Dedifferentiated amniotic fluid mesenchymal stem cell (primary cell): ENCODE measurements around the gene OS9.

Experiments
- DNase-seq: peaks from one replicate; pipeline ENCODE4 v3.0.0-alpha.2; 2016; ENCODE audit errors: extremely low spot score

Gene OS9

GRCh38 chr12:57753756-57754337 is 59.9 kb downstream of the OS9 start:
- no peak for DNase-seq

GRCh38 chr12:57754411-57755193 is 60.7 kb downstream of the OS9 start, which contains the start of gene MARCHF9:
TSS of gene MARCHF9 (plus strand) at chr12:57755103. CDS start at chr12:57755529, 426 bp downstream.
- DNase-seq: no peak

- DNase-seq: no peak
Measured at GRCh38 chr12:57755194-57755453, 61.2 kb downstream of the OS9 start.

- no peak for DNase-seq
Measured at GRCh38 chr12:57755454-57756372, 61.8 kb downstream of the OS9 start.

GRCh38 chr12:57756406-57757341 is 62.7 kb downstream of the OS9 start:
- DNase-seq: no peak

- DNase-seq: no peak
Measured at GRCh38 chr12:57757771-57758170, 63.8 kb downstream of the OS9 start.

- no peak for DNase-seq
Measured at GRCh38 chr12:57758552-57759359, 64.8 kb downstream of the OS9 start.

GRCh38 chr12:57759360-57759980 is 65.5 kb downstream of the OS9 start:
- DNase-seq: no peak

- DNase-seq: no peak
Measured at GRCh38 chr12:57760347-57760982, 66.5 kb downstream of the OS9 start.

GRCh38 chr12:57761391-57761998 is 67.6 kb downstream of the OS9 start:
- no peak for DNase-seq

- DNase-seq: no peak
Measured at GRCh38 chr12:57762463-57762862, 68.5 kb downstream of the OS9 start.

- DNase-seq: no peak
Measured at GRCh38 chr12:57763881-57764661, 70.1 kb downstream of the OS9 start.

- DNase-seq: no peak
Measured at GRCh38 chr12:57764662-57765002, 70.7 kb downstream of the OS9 start.

GRCh38 chr12:57765003-57765697 is 71.2 kb downstream of the OS9 start:
- no peak for DNase-seq

GRCh38 chr12:57765698-57766463 is 71.9 kb downstream of the OS9 start:
- DNase-seq: no peak

- no peak for DNase-seq
Measured at GRCh38 chr12:57766464-57767304, 72.8 kb downstream of the OS9 start, which contains the start of gene CYP27B1. TSS of gene CYP27B1 (minus strand) at chr12:57767078. CDS start at chr12:57767041, 37 bp downstream.
